ENCODE data around the gene ZFYVE21.

GRCh38 chr14:103762541-103762940, 46.9 kb downstream of the ZFYVE21 start:
- no peak for TF ChIP-seq POLR2A (IDR thresholded peaks at IDR 0.05; ENCODE audit: low read length)
- TF ChIP-seq NR3C1 (IDR thresholded peaks at IDR 0.05): no peak
- no peak for TF ChIP-seq E2F6 (IDR thresholded peaks at IDR 0.05; ENCODE audit: borderline replicate concordance, low read depth)
- no peak for TF ChIP-seq CBX8 (IDR thresholded peaks at IDR 0.05)
- TF ChIP-seq CTCF (IDR thresholded peaks at IDR 0.05): no peak
- TF ChIP-seq ZFP36 (IDR thresholded peaks at IDR 0.05; ENCODE audit: borderline replicate concordance, partially characterized antibody): no peak
- TF ChIP-seq USF2 (IDR thresholded peaks at IDR 0.05): no peak
- no peak for TF ChIP-seq CBX2 (IDR thresholded peaks at IDR 0.05; ENCODE audit: borderline replicate concordance, low read depth)
- no peak for TF ChIP-seq RAD21 (conservative IDR thresholded peaks at IDR 0.05 in 1 of 2, IDR thresholded peaks at IDR 0.05 in 1 of 2)
- TF ChIP-seq CEBPB (IDR thresholded peaks at IDR 0.05): no peak
- TF ChIP-seq MAFK (IDR thresholded peaks at IDR 0.05; ENCODE audit: partially characterized antibody): no peak

Measured in A549 (cell line).